Thyroid gland (tissue), 4 donors: ENCODE results near the gene PODNL1.

Experiments used
- POLR2A ChIP-seq, 2 donors: fragments of 450-650 bp; IDR thresholded peaks; one replicate each; pipeline ENCODE4 v1.6.1; 2017; ENCODE audit warnings: antibody characterized with exemption in 2 of 2, mild to moderate bottlenecking in 2 of 2, moderate library complexity in 1 of 2
- TF ChIP-seq, protein P1 (sequence below), 6 experiments: fragments of 200-600 bp in 3 of 6; fragments of 450-650 bp in 3 of 6; sonication (generic) in 3 of 6; IDR thresholded peaks; one replicate each; pipeline ENCODE4 v1.5.1; 2016 to 2019; ENCODE audit warnings: antibody characterized with exemption in 6 of 6, mild to moderate bottlenecking in 2 of 6, inconsistent platforms in 1 of 6, moderate library complexity in 1 of 6

DNA sequence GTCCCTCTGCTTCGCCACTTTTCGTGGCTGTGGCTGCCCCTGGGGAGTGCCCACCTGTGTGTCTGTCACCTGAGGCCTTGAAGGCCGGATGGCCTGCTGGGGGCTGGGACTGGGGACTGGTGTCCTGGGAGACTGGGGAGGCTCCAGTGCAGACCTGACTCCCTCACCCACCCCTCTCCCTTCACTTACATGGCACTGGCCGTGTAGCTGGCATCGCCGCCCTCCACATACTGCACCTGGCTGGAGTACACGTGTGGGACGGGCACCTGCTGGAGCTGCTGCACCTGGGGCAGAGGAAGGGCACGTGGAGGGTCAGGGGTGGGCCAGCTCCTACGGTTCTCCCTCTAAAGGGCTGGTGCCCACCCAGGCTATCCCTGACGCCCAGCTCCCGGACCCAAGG lies 39.6 kb upstream of the PODNL1 start:
- TF ChIP-seq POLR2A (IDR thresholded peaks at IDR 0.05) = no peak
- TF ChIP-seq, protein P1, sequence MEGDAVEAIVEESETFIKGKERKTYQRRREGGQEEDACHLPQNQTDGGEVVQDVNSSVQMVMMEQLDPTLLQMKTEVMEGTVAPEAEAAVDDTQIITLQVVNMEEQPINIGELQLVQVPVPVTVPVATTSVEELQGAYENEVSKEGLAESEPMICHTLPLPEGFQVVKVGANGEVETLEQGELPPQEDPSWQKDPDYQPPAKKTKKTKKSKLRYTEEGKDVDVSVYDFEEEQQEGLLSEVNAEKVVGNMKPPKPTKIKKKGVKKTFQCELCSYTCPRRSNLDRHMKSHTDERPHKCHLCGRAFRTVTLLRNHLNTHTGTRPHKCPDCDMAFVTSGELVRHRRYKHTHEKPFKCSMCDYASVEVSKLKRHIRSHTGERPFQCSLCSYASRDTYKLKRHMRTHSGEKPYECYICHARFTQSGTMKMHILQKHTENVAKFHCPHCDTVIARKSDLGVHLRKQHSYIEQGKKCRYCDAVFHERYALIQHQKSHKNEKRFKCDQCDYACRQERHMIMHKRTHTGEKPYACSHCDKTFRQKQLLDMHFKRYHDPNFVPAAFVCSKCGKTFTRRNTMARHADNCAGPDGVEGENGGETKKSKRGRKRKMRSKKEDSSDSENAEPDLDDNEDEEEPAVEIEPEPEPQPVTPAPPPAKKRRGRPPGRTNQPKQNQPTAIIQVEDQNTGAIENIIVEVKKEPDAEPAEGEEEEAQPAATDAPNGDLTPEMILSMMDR (IDR thresholded peaks at IDR 0.05) = no peak
